Uterine smooth muscle cell (primary cell): Measurements from ENCODE around the gene ZFP36L2. TPM values are rescaled to one million over a fixed set of nuclear protein-coding genes. Genes with fewer than 3 reads are reported as not detected.

ENCODE experiments used
- total RNA-seq: library from RNA; depleted of rRNA; stranded (reverse); fragments of >200 nt; gene quantifications from 2 replicates; pipeline ENCODE4 v1.2.3, GENCODE V29; 2014

Gene ZFP36L2
- 6.5 and 7.1 TPM in 2 replicates for total RNA-seq

GRCh38 chr2:43226558-43226954 is at the start of gene ZFP36L2:
Gene ZFP36L2, minus strand, starts transcription at chr2:43226606. Its CDS starts 291 bp downstream, at chr2:43226315.

